Psoas muscle (tissue), 8 donors: ENCODE measurements around the gene KRTAP10-5. TPM values are rescaled to one million over a fixed set of nuclear protein-coding genes. Genes with fewer than 3 reads are reported as not detected.

Experiments used
- ATAC-seq, 4 donors: fragments of 200-7000 bp; cut with Tn5 transposase; one replicate each; pipeline ENCODE4 v1.9.1; 2020; ENCODE audit warnings: moderate library complexity in 3 of 4, mild to moderate bottlenecking in 2 of 4
- DNase-seq, 2 donors: peaks; one replicate each; pipeline ENCODE4 v3.0.0-alpha.2; 2020
- H3K27ac ChIP-seq: fragments of 200-600 bp; one replicate; pipeline ENCODE4 v1.8.0; 2022
- H3K27me3 ChIP-seq, 3 donors: fragments of 200-600 bp in 1 of 3; one replicate each; pipeline versions ENCODE4 v1.6.1 to v1.8.0; 2013 to 2022; ENCODE audit warnings: low read length in 2 of 3, mild to moderate bottlenecking in 2 of 3, moderate library complexity in 1 of 3; ENCODE audit not compliant: insufficient read depth in 3 of 3
- H3K36me3 ChIP-seq, 2 donors: fragments of 200-600 bp in 1 of 2; one replicate each; pipeline versions ENCODE4 v1.6.1 to v1.8.0; 2013 to 2022; ENCODE audit warnings: low read depth in 1 of 2, mild to moderate bottlenecking in 1 of 2, moderate library complexity in 1 of 2; ENCODE audit not compliant: insufficient read depth in 1 of 2
- H3K4me1 ChIP-seq: fragments of 200-600 bp; one replicate; pipeline ENCODE4 v1.8.0; 2022
- H3K4me3 ChIP-seq: fragments of 200-600 bp; one replicate; pipeline ENCODE4 v1.8.0; 2022; ENCODE audit warnings: mild to moderate bottlenecking
- H3K9me3 ChIP-seq: fragments of 200-600 bp; one replicate; pipeline ENCODE4 v1.8.0; 2022
- WGBS, 3 donors: extraction: QIAGEN DNeasy Blood & Tissue Kit; methylation state at CpG; one replicate each; pipeline versions ENCODE4 v1.1.6 to v1.1.7; 2013; 5-methylcytosine and 5-hydroxymethylcytosine counted together
- intact Hi-C, 2 donors: fragments of 100-400 bp; cut with DNase I; formaldehyde crosslinking; loops; one replicate each; pipeline versions ENCODE4 v1.11.0 to v1.14.2; 2022
- polyA plus RNA-seq, 3 donors: library from polyadenylated mRNA; stranded (reverse); fragments of 200-250 nt; gene quantifications; one replicate each; pipeline ENCODE4 v1.2.3, GENCODE V29; 2013
- total RNA-seq, 4 donors: library from RNA; stranded (reverse); fragmentation: NEBNext Ultra II Directional in 2 of 4; extraction: Animal tissue kit (Norgen Biotek cat#: 25700) in 2 of 4; gene quantifications; one replicate each; pipeline versions ENCODE4 v1.2.1 to v1.2.4, GENCODE V29; 2021 to 2023
- TF ChIP-seq, protein P1 (sequence below): fragments of 200-600 bp; IDR thresholded peaks from one replicate; pipeline ENCODE4 v1.8.0; 2022; ENCODE audit warnings: antibody characterized with exemption
- donor health status: healthy with polysubstance abuse.
- donor health status: DM: no; HTN: no; CAD: no; lungs with moderate emphysema.
- donor health status: Bipolar disorder and iron deficiency.
- donor health status: healthy.
- donor health status: DM: yes; HTN: yes; CAD: no.
- donor health status: DM: no; HTN: no; CAD: no.
- donor health status: DM: no; HTN: no; CAD: no.
- donor health status: DM: yes; HTN: yes; CAD: no.

Gene KRTAP10-5
- total and polyA plus RNA-seq, 7 donors: not detected

DNA sequence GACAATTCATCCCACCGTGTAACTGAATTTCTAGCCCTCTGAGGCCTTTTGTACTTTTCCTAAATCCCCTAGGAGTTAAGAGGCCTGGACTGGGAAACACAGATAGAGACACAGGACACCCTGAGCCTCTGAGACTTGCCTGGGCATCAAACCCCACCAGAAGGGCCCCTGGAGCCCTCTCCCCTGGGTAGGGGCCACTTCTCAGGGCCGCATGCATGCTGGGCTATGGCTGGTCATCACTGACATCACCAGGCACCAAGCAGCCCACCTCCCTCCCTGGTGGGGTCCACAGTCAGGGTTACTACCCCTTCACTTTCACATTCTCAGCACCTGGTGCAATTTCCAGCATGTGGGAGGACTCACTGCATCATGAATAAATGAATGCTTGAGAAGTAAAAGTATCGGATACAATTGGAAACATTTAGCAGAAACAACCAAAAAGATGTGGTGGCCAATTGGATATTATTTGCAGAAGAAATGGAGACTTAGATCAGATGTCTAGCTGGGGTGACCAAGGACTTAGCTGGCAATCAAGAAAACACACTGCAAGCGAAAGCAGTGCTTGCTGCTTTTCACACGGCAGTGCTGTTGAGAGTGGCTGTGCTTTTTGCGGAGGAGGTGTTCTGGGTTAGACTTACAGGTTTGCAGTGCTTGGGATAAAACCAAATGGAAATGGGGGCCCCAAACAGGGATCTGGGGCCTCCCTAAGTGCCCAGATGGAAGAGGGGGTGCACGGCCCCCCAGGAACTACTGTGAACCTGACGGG, 19.0 kb upstream of the KRTAP10-5 start:
- peaks cover 0 to 81% (median 10%) of the 10 kb centered on the region in 3 donors for H3K27me3 ChIP-seq
- H3K4me1 ChIP-seq: no peaks in the 10 kb centered on the region
- intact Hi-C loops: no loop called here
- no peak overlapping the region for H3K27ac ChIP-seq
- ATAC-seq (no peak), DNase-seq (no peak)
- H3K9me3 ChIP-seq: no peaks in the 10 kb centered on the region
- H3K36me3 ChIP-seq: no peaks in the 10 kb centered on the region
- H3K4me3 ChIP-seq: no peak overlapping the region
- TF ChIP-seq, protein P1, sequence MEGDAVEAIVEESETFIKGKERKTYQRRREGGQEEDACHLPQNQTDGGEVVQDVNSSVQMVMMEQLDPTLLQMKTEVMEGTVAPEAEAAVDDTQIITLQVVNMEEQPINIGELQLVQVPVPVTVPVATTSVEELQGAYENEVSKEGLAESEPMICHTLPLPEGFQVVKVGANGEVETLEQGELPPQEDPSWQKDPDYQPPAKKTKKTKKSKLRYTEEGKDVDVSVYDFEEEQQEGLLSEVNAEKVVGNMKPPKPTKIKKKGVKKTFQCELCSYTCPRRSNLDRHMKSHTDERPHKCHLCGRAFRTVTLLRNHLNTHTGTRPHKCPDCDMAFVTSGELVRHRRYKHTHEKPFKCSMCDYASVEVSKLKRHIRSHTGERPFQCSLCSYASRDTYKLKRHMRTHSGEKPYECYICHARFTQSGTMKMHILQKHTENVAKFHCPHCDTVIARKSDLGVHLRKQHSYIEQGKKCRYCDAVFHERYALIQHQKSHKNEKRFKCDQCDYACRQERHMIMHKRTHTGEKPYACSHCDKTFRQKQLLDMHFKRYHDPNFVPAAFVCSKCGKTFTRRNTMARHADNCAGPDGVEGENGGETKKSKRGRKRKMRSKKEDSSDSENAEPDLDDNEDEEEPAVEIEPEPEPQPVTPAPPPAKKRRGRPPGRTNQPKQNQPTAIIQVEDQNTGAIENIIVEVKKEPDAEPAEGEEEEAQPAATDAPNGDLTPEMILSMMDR: no peak
- WGBS, 3 donors: 81 to 87% (median 85%) methylated on average over 8 of the region's 8 CpGs

DNA sequence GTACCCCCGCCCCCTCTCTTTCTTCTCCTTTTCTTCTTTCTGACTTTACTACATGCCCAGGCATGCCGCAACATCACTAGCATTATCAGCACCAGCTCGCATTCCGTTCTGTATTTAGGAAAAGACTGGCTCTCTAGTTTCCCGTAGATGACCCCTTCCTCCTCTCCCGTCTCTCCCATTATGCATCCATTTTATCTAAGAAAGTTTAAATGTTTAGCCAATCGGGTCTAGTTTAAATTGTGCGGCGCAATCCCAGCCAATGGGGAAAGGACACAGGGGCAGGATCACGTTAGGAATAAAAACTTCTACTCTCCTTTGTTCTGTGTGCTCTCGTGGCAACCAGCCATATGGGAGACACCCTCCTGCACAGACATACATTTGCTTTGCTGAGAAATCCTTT, 17.7 kb upstream of the KRTAP10-5 start:
- DNase-seq (no peak), ATAC-seq (no peak)
- 72 to 78% (median 76%) methylated on average over 11 of the region's 11 CpGs for WGBS, 3 donors
- Histone ChIP-seq H3K9me3 (no peaks in the 10 kb centered on the region), H3K4me1 (no peaks in the 10 kb centered on the region), H3K36me3 (no peaks in the 10 kb centered on the region), H3K27me3 (peaks cover 0 to 74% (median 7%) of the 10 kb centered on the region in 3 donors), H3K4me3 (no peak overlapping the region), H3K27ac (no peak overlapping the region)
- intact Hi-C loops: no loop called here
- TF ChIP-seq, protein P1: no peak

DNA sequence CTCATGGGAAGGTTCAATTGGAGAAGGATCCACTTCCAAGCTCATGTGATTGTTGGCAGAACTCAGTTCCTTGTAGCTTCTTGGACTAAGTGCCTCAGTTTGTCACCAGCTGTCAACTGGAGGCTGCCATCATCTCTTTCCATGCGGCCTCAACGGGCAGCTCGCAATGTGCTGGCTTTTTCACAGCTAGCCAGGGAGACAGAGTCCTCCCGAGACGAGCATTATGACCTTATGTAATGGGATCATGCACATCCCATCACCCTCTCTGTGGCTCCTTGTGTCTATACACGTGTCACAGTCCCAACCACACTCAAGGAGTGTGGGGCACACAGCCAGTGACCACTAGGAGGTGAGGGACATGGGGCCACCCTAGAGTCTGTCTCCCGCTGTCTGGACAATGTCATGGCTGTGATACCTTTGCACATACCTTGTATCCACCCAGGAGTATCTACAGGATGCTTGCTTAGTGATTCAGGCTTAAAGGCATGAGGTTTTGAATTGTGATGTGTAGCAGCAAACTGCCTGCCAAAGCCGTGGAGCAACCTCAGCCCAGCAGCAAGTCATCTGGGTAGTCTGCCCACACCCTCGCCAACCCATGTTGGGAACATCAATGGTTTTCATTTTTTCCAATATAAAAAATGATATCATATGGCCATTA, 15.8 kb upstream of the KRTAP10-5 start:
- Histone ChIP-seq H3K4me3 (no peak overlapping the region), H3K27me3 (peaks cover 0 to 66% (median 4%) of the 10 kb centered on the region in 3 donors), H3K4me1 (no peaks in the 10 kb centered on the region), H3K9me3 (no peaks in the 10 kb centered on the region), H3K36me3 (no peaks in the 10 kb centered on the region), H3K27ac (no peak overlapping the region)
- intact Hi-C loops: no loop called here
- DNase-seq (no peak), ATAC-seq (no peak)
- TF ChIP-seq, protein P1: no peak
- WGBS, 3 donors: 49 to 67% (median 54%) methylated on average over 9 of the region's 9 CpGs

DNA sequence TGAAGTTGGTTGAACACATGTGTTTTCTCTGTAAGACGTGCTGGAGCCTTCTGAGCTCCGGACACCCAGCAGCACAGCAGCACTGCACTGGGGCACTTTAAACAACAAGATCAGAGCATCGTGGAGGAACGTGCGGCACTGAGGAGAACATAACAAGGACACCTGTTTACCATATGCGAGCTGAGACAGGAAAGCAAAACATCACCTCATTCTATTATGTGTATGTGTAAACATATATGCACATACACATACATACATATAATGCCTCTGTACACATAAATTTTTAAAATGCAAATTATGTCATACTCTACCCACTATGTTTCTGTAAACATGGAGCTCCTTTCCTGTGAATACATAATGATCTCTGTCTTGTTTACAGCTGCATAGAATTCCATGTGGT, 15.1 kb upstream of the KRTAP10-5 start:
- no peak overlapping the region for H3K4me3 ChIP-seq
- WGBS, 3 donors: 67 to 78% (median 75%) methylated on average over 6 of the region's 6 CpGs
- H3K36me3 ChIP-seq: no peaks in the 10 kb centered on the region
- DNase-seq: no peak
- H3K27ac ChIP-seq: no peak overlapping the region
- TF ChIP-seq, protein P1: no peak
- no peaks in the 10 kb centered on the region for H3K4me1 ChIP-seq
- intact Hi-C loops: no loop called here
- no peaks in the 10 kb centered on the region for H3K9me3 ChIP-seq
- no peak for ATAC-seq
- H3K27me3 ChIP-seq: peaks cover 0 to 62% (median 4%) of the 10 kb centered on the region in 3 donors
